Prostate gland (tissue), 2 donors: ENCODE measurements around the gene ALDOB. TPM values are rescaled to one million over a fixed set of nuclear protein-coding genes. Genes with fewer than 3 reads are reported as not detected.

Experiments
- DNase-seq: peaks from one replicate; pipeline ENCODE4 v3.0.0-alpha.2; 2019; ENCODE audit warnings: low spot score
- H3K27ac ChIP-seq, 2 donors: fragments of 200-600 bp; sonication (generic); 2 replicates each; pipeline ENCODE4 v1.5.1; 2017 to 2019
- H3K27me3 ChIP-seq: fragments of 200-600 bp; sonication (generic); replicated peaks from 2 replicates; pipeline ENCODE4 v1.5.1; 2019; ENCODE audit not compliant: insufficient read depth
- H3K36me3 ChIP-seq, 2 donors: fragments of 200-600 bp; sonication (generic); 1 replicate in 1 of 2; 2 replicates in 1 of 2; pipeline versions ENCODE4 v1.5.1 to v1.8.1; 2017 to 2019
- H3K4me1 ChIP-seq: fragments of 200-600 bp; sonication (generic); replicated peaks from 2 replicates; pipeline ENCODE4 v1.5.1; 2019
- H3K4me3 ChIP-seq, 2 donors: fragments of 200-600 bp; sonication (generic); 2 replicates each; pipeline ENCODE4 v1.5.1; 2017 to 2019
- H3K9me3 ChIP-seq: fragments of 200-600 bp; sonication (generic); 2 replicates; pipeline ENCODE4 v1.5.1; 2017
- CTCF ChIP-seq, 4 experiments: fragments of 200-600 bp in 2 of 4; fragments of 450-650 bp in 2 of 4; sonication (generic) in 2 of 4; IDR thresholded peaks; 1 replicate in 3 of 4; 2 replicates in 1 of 4; pipeline ENCODE4 v1.5.1; 2016 to 2019; ENCODE audit warnings: antibody characterized with exemption in 4 of 4, mild to moderate bottlenecking in 2 of 4, moderate library complexity in 2 of 4
- POLR2A ChIP-seq: fragments of 450-650 bp; IDR thresholded peaks from one replicate; pipeline ENCODE4 v1.6.1; 2016; ENCODE audit warnings: antibody characterized with exemption, mild to moderate bottlenecking
- POLR2AphosphoS5 ChIP-seq: sonication (generic); formaldehyde crosslinking; IDR thresholded peaks from one replicate; pipeline ENCODE4 v1.6.1; 2017; ENCODE audit warnings: antibody characterized with exemption
- WGBS: methylation state at CpG from one replicate; pipeline ENCODE4 v1.1.5; 2018; 5-methylcytosine and 5-hydroxymethylcytosine counted together
- intact Hi-C: fragments of 100-400 bp; cut with DNase I; formaldehyde crosslinking; loops from one replicate; pipeline ENCODE4 v1.14.2; 2022
- total RNA-seq, 2 donors: library from RNA; depleted of rRNA; stranded (reverse); fragments of >200 nt; gene quantifications; one replicate each; pipeline ENCODE4 v1.1.0, GENCODE V29; 2016

The ALDOB gene
- total RNA-seq, 2 donors from 2014 or later: not detected

- H3K27me3 ChIP-seq: no peaks in the 10 kb centered on the region
- H3K36me3 ChIP-seq: no peaks in the 10 kb centered on the region
- no peaks in the 10 kb centered on the region for H3K4me1 ChIP-seq
- DNase-seq: no peak
- no peaks in the 10 kb centered on the region for H3K9me3 ChIP-seq
- TF ChIP-seq POLR2A (no peak), POLR2AphosphoS5 (no peak)
- intact Hi-C loops: no loop called here
- H3K4me3 ChIP-seq: no peak overlapping the region
- no peak overlapping the region for H3K27ac ChIP-seq
These were observed 11.2 kb upstream of the ALDOB start for GRCh38 chr9:101446732-101447131.

GRCh38 chr9:101445353-101446029 is 9.9 kb upstream of the ALDOB start:
- 57% methylated on average over 5 of the region's 5 CpGs for WGBS
- intact Hi-C loops: no loop called here
- H3K9me3 ChIP-seq: no peaks in the 10 kb centered on the region

GRCh38 chr9:101443364-101443771 is 7.8 kb upstream of the ALDOB start:
- WGBS: 69% methylated on average over 9 of the region's 9 CpGs
- Histone ChIP-seq H3K4me3 (no peak overlapping the region), H3K27me3 (no peaks in the 10 kb centered on the region), H3K9me3 (no peaks in the 10 kb centered on the region), H3K27ac (no peak overlapping the region), H3K36me3 (no peaks in the 10 kb centered on the region), H3K4me1 (no peaks in the 10 kb centered on the region)
- no peak for DNase-seq
- TF ChIP-seq POLR2AphosphoS5 (no peak), CTCF (IDR thresholded peaks at IDR 0.05) (no peak), POLR2A (no peak)
- intact Hi-C loops: no loop called here

More at GRCh38 chr9:101445353-101446029, 9.9 kb upstream of the ALDOB start:
- no peak for DNase-seq
- Histone ChIP-seq H3K27me3 (no peaks in the 10 kb centered on the region), H3K36me3 (no peaks in the 10 kb centered on the region), H3K27ac (no peak overlapping the region), H3K4me3 (no peak overlapping the region), H3K4me1 (no peaks in the 10 kb centered on the region)
- TF ChIP-seq CTCF (IDR thresholded peaks at IDR 0.05) (no peak), POLR2A (no peak), POLR2AphosphoS5 (no peak)

- no peak overlapping the region for H3K27ac ChIP-seq
- no peak overlapping the region for H3K4me3 ChIP-seq
- no peaks in the 10 kb centered on the region for H3K36me3 ChIP-seq
- 57% methylated on average over 3 of the region's 3 CpGs for WGBS
- DNase-seq: no peak
- H3K4me1 ChIP-seq: no peaks in the 10 kb centered on the region
- TF ChIP-seq POLR2A (no peak), POLR2AphosphoS5 (no peak), CTCF (IDR thresholded peaks at IDR 0.05) (no peak)
- intact Hi-C loops: no loop called here
- no peaks in the 10 kb centered on the region for H3K9me3 ChIP-seq
- no peaks in the 10 kb centered on the region for H3K27me3 ChIP-seq
These were observed 7.2 kb upstream of the ALDOB start for GRCh38 chr9:101442736-101443135.

- intact Hi-C loops: no loop called here
- H3K27ac ChIP-seq: no peak overlapping the region
- 91% methylated on average over 3 of the region's 3 CpGs for WGBS
- no peaks in the 10 kb centered on the region for H3K36me3 ChIP-seq
- no peaks in the 10 kb centered on the region for H3K4me1 ChIP-seq
- H3K27me3 ChIP-seq: no peaks in the 10 kb centered on the region
- no peak overlapping the region for H3K4me3 ChIP-seq
- H3K9me3 ChIP-seq: no peaks in the 10 kb centered on the region
- no peak for DNase-seq
- no peak for TF ChIP-seq POLR2AphosphoS5
- TF ChIP-seq POLR2A: no peak
- no peak for TF ChIP-seq CTCF (IDR thresholded peaks at IDR 0.05)
These were observed 6.7 kb upstream of the ALDOB start for GRCh38 chr9:101442318-101442717.
